Activated CD4-positive, alpha-beta memory T cell treated with anti-CD3 and anti-CD28 coated beads, Interleukin-2, amount 10 ng/mL, durations not matched to agents 7 days and 5 days (primary cell): Measurements from ENCODE around the gene BTG1. TPM values are rescaled to one million over a fixed set of nuclear protein-coding genes. Genes with fewer than 3 reads are reported as not detected.

Experiments
- CTCF ChIA-PET: fragments of 350-600 bp; sonication (Branson Sonifier 250); formaldehyde crosslinking; loops from one replicate; lab custom pipeline; 2021; ENCODE audit warnings: antibody characterized with exemption, inconsistent platforms; lab: Charles Lee
- POLR2A ChIA-PET: fragments of 350-600 bp; sonication (Branson Sonifier 250); formaldehyde crosslinking; loops from one replicate; lab custom pipeline; 2021; ENCODE audit warnings: antibody characterized with exemption; lab: Charles Lee
- DNase-seq: peaks from one replicate; pipeline ENCODE4 v3.0.0-alpha.2; 2020
- H3K27ac Mint-ChIP-seq: one replicate; pipeline ENCODE4 v1.8.0; 2021; ENCODE audit warnings: mild to moderate bottlenecking, mixed read lengths
- H3K27me3 Mint-ChIP-seq: one replicate; pipeline ENCODE4 v1.8.0; 2021; ENCODE audit warnings: mixed read lengths
- H3K36me3 Mint-ChIP-seq: one replicate; pipeline ENCODE4 v1.8.0; 2021; ENCODE audit warnings: low read depth, mixed read lengths
- H3K4me1 Mint-ChIP-seq: one replicate; pipeline ENCODE4 v1.8.0; 2021; ENCODE audit warnings: mixed read lengths
- H3K4me3 Mint-ChIP-seq: one replicate; pipeline ENCODE4 v1.8.0; 2021; ENCODE audit warnings: mild to moderate bottlenecking, mixed read lengths
- H3K9me3 Mint-ChIP-seq: one replicate; pipeline ENCODE4 v1.8.0; 2021; ENCODE audit warnings: mixed read lengths
- total RNA-seq, 2 experiments: library from RNA; stranded (reverse); gene quantifications; one replicate each; pipeline ENCODE4 v1.2.3, GENCODE V29; 2021

The BTG1 gene
- total RNA-seq, 2 experiments from 2014 or later, result 217 to 227 TPM

DNA sequence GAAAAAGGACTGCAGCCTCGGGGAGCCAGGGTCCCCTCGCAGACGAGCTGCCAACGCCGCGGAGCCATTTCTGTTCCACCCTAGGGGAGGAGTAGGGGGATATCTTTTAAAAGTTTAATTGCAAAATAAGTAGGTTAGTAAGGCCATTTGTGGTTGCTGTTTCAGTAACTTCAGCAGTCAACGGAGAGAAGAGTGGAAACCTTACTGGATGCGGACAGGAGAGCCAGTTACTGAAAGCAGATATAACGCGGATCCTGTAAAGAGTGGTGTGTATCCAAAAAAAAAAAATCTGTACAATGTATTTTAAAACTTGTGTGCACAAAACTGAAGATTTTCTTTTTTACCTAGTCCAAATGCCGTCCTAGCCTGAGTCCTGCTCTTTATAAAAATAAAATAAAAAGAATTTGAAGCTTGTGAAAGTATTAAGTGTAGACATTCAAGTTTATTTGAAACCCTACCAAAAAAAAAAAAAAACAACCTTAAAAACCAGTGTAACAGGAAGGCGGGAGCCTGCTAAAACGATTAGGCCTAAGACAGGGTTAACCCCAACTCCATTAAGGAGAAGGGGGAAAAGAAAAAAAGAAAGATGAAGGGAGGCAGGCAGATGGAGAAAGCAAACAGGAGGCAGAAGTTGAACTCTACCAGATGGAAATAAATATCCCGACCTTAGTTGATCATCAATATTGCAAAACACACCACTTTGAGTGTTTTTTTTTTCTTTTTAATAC lies 1.0 kb upstream of the BTG1 start:
- Mint-ChIP-seq H3K4me1 (peaks cover 27% of the 10 kb centered on the region), H3K9me3 (no peaks in the 10 kb centered on the region), H3K27me3 (no peaks in the 10 kb centered on the region), H3K4me3 (peak overlapping the region; percentile 99), H3K27ac (peak overlapping the region; percentile 98), H3K36me3 (peaks cover 53% of the 10 kb centered on the region)
- POLR2A ChIA-PET, result interaction anchor here (0.7 to 7.0 kb wide), 47 partner anchors 10 to 1295 kb away, joined by 3 to 397 read pairs (median 11); partner anchors contain the start of genes EEA1 and UBE2N
- CTCF ChIA-PET, result interaction anchor here (0.6 to 4.8 kb wide), 14 partner anchors 9 to 765 kb away, joined by 3 to 48 read pairs (median 12); no protein-coding TSS in a partner anchor
- DNase-seq, result no peak

- DNase-seq, result no peak
- Mint-ChIP-seq H3K27me3 (no peaks in the 10 kb centered on the region), H3K27ac (peak overlapping the region; percentile 98), H3K9me3 (no peaks in the 10 kb centered on the region), H3K36me3 (peaks cover 65% of the 10 kb centered on the region), H3K4me3 (peak overlapping the region; percentile 99), H3K4me1 (peaks cover 27% of the 10 kb centered on the region)
- CTCF ChIA-PET, result interaction anchor here (0.6 to 4.8 kb wide), 20 partner anchors 8 to 764 kb away, joined by 3 to 48 read pairs (median 9); no protein-coding TSS in a partner anchor
- POLR2A ChIA-PET, result interaction anchor here (0.6 to 7.0 kb wide), 77 partner anchors 9 to 1297 kb away, joined by 3 to 397 read pairs (median 6); partner anchors contain the start of genes EEA1 and UBE2N
These were observed 240 bp downstream of the BTG1 start for GRCh38 chr12:92145481-92145730.

- Mint-ChIP-seq H3K27me3 (no peaks in the 10 kb centered on the region), H3K4me1 (peaks cover 31% of the 10 kb centered on the region), H3K9me3 (no peaks in the 10 kb centered on the region)
These were observed 790 bp downstream of the BTG1 start for GRCh38 chr12:92144631-92145480.

DNA sequence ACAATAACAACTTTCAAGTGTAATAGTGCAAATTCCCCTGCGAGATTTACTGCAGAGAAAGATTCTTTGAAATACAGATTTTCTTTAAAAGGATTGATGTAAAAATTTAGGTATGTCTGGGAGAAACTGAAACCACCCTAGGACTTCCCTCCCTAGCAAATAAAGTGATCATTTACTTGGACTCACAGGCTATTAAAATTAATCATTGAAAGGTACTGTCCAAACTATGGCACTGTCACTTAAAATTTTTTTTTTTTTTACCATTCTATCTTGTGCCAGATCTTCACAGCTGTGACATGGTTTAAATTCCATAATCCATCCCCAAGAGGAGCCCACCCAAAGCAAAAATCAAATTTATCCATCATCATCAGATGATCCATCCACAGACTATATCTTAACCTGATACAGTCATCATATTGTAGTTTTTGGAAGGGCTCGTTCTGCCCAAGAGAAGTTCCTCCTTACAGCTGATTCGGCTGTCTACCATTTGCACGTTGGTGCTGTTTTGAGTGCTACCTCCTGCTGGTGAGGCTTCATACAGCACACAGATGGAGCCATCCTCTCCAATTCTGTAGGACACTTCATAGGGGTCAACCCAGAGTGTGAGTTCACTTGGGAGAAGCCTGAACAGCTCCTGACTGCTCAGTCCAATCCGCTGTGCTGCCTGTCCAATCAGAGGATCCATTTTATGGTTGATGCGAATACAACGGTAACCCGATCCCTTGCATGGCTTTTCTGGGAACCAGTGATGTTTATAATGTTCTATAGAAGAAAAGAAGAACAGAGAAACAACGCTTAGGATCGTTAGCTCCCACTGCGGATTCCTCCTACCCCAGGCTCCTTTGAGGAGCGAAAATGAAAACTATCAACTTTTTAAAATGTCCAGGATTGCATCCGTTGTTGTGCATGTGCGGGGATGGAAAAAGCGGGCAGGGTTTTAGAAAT lies 1.7 kb downstream of the BTG1 start:
- H3K9me3 Mint-ChIP-seq, result no peaks in the 10 kb centered on the region
- H3K4me1 Mint-ChIP-seq, result peaks cover 34% of the 10 kb centered on the region
- peaks cover 73% of the 10 kb centered on the region for H3K36me3 Mint-ChIP-seq
- peak overlapping the region; percentile 98 for H3K27ac Mint-ChIP-seq
- ChIA-PET POLR2A (interaction anchor here (0.7 to 7.0 kb wide), 43 partner anchors 10 to 762 kb away, joined by 3 to 397 read pairs (median 13); no protein-coding TSS in a partner anchor), CTCF (interaction anchor here (0.6 to 4.8 kb wide), 24 partner anchors 11 to 762 kb away, joined by 3 to 48 read pairs (median 4); no protein-coding TSS in a partner anchor)
- peak; percentile 81 for DNase-seq
- peak overlapping the region; percentile 99 for H3K4me3 Mint-ChIP-seq
- no peaks in the 10 kb centered on the region for H3K27me3 Mint-ChIP-seq

More at GRCh38 chr12:92144631-92145480, 790 bp downstream of the BTG1 start:
- Mint-ChIP-seq H3K36me3 (peaks cover 68% of the 10 kb centered on the region), H3K4me3 (peak overlapping the region; percentile 99), H3K27ac (peak overlapping the region; percentile 98)
- DNase-seq, result peak; percentile 67
- ChIA-PET CTCF (interaction anchor here (0.9 to 4.8 kb wide), 25 partner anchors 7 to 763 kb away, joined by 3 to 48 read pairs (median 8); no protein-coding TSS in a partner anchor), POLR2A (interaction anchor here (0.6 to 7.0 kb wide), 63 partner anchors 11 to 784 kb away, joined by 3 to 397 read pairs (median 8); partner anchors contain the start of gene EEA1)

GRCh38 chr12:92143258-92143657 lies 2.4 kb downstream of the BTG1 start:
- H3K4me1 Mint-ChIP-seq, result peaks cover 33% of the 10 kb centered on the region
- peak overlapping the region; percentile 99 for H3K4me3 Mint-ChIP-seq
- ChIA-PET POLR2A (interaction anchor here (0.9 to 7.0 kb wide), 22 partner anchors 9 to 761 kb away, joined by 3 to 397 read pairs (median 42); no protein-coding TSS in a partner anchor), CTCF (interaction anchor here (0.6 to 4.8 kb wide), 19 partner anchors 10 to 761 kb away, joined by 3 to 48 read pairs (median 4); no protein-coding TSS in a partner anchor)
- H3K27ac Mint-ChIP-seq, result peak overlapping the region; percentile 98
- no peaks in the 10 kb centered on the region for H3K27me3 Mint-ChIP-seq
- H3K36me3 Mint-ChIP-seq, result peaks cover 78% of the 10 kb centered on the region
- DNase-seq, result no peak
- H3K9me3 Mint-ChIP-seq, result no peaks in the 10 kb centered on the region

- Mint-ChIP-seq H3K4me1 (peaks cover 36% of the 10 kb centered on the region), H3K27ac (peak overlapping the region; percentile 98)
- DNase-seq, result no peak
These were observed 3.3 kb downstream of the BTG1 start for GRCh38 chr12:92142251-92142926.

DNA sequence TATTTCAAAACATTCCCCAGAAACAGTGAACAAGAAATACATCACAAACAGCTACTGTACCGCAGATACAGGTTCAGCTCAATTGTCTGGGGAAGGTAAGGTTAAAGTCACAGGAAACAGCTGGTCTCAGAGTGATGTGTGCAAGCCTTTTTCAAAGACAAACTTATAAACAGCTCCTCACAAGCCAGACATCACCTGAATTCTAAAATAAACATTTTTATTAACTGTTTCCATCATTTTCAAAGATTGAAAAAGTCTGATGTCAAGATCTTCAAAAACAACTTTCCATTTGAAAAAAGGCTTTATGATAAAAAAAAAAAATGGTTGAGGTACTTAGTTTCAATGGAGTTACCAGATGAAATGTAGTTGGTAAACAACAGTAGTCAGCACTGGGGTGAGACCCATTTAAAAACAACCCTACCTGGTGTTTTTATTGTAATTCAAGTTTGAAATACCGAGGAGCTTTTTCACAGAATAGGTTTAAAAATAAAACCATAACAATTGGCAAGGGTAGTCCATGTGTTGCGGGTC lies 4.0 kb downstream of the BTG1 start:
- Mint-ChIP-seq H3K36me3 (peaks cover 91% of the 10 kb centered on the region), H3K27me3 (no peaks in the 10 kb centered on the region), H3K4me3 (peak overlapping the region; percentile 99), H3K27ac (peak overlapping the region; percentile 98), H3K4me1 (peaks cover 37% of the 10 kb centered on the region), H3K9me3 (no peaks in the 10 kb centered on the region)
- no peak for DNase-seq
- ChIA-PET POLR2A (interaction anchor here (0.5 to 7.0 kb wide), 16 partner anchors 8 to 427 kb away, joined by 3 to 397 read pairs (median 6); no protein-coding TSS in a partner anchor), CTCF (interaction anchor here (0.8 to 1.5 kb wide), 4 partner anchors 9 to 760 kb away, joined by 3 to 7 read pairs (median 4); no protein-coding TSS in a partner anchor)

More at GRCh38 chr12:92142251-92142926, 3.3 kb downstream of the BTG1 start:
- Mint-ChIP-seq H3K4me3 (peak overlapping the region; percentile 99), H3K27me3 (no peaks in the 10 kb centered on the region), H3K9me3 (no peaks in the 10 kb centered on the region), H3K36me3 (peaks cover 84% of the 10 kb centered on the region)
- ChIA-PET POLR2A (interaction anchor here (1.1 to 7.0 kb wide), 10 partner anchors 8 to 427 kb away, joined by 3 to 397 read pairs (median 92); no protein-coding TSS in a partner anchor), CTCF (interaction anchor here (0.8 to 4.8 kb wide), 5 partner anchors 151 to 428 kb away, joined by 3 to 41 read pairs (median 5); no protein-coding TSS in a partner anchor)

GRCh38 chr12:92140896-92141536 lies 4.6 kb downstream of the BTG1 start:
- no peak for DNase-seq
- Mint-ChIP-seq H3K27ac (peak overlapping the region; percentile 98), H3K4me1 (peaks cover 39% of the 10 kb centered on the region), H3K36me3 (peaks cover 92% of the 10 kb centered on the region), H3K27me3 (no peaks in the 10 kb centered on the region), H3K9me3 (no peaks in the 10 kb centered on the region), H3K4me3 (peak overlapping the region; percentile 99)
- POLR2A ChIA-PET, result interaction anchor here (0.5 to 7.0 kb wide), 14 partner anchors 7 to 428 kb away, joined by 3 to 397 read pairs (median 7); no protein-coding TSS in a partner anchor
- CTCF ChIA-PET, result interaction anchor here (0.8 to 1.5 kb wide), 3 partner anchors 9 to 759 kb away, joined by 3 to 7 read pairs (median 6); no protein-coding TSS in a partner anchor

DNA sequence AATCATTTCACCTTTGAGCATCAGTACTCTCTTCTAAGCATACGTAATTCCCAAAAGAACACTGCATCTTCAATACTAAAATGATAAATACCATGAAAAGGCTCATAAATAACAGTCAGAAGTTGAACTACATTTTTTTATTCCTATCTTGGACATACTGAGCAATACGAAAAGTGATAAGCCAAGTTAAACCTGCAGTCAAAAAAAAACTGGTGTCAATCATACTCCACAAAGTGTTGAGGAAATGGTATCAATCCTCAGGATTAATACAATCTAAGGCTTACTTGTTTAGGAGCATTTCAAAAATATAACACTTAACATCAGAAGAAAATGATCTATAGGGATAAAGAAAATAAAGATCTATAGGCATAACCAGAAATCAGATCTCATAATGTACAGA lies 5.5 kb downstream of the BTG1 start:
- Mint-ChIP-seq H3K27ac (peak overlapping the region; percentile 98), H3K4me1 (peaks cover 46% of the 10 kb centered on the region), H3K27me3 (no peaks in the 10 kb centered on the region), H3K4me3 (peak overlapping the region; percentile 99), H3K9me3 (no peaks in the 10 kb centered on the region), H3K36me3 (peaks cover 94% of the 10 kb centered on the region)
- CTCF ChIA-PET, result no interaction called here
- DNase-seq, result no peak
- POLR2A ChIA-PET, result no interaction called here

DNA sequence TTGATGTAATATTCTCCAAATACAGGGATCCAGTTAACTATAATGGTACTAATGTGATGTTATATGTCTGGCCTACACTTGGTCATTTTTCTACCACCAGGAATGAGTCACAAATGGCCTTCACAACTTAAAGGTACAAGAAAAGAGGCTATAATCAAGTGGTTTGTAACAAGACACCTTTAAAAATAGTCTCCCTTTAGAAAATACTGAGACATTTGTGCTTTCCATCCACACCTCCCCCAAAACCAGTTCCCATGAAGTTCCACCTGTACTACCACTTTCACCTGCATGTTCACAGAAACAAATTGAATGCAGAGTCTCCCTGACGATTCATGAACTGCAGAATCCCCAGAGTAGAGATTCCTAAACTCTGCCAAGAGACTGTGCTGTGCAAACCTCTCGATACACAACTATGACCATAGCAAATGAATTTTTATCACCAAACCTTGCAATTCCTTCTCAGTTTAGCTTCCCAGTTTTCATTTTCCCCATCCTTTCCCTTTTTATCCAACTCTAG lies 6.0 kb downstream of the BTG1 start:
- POLR2A ChIA-PET, result no interaction called here
- CTCF ChIA-PET, result no interaction called here

More for the DNA sequence above, 6.0 kb downstream of the BTG1 start:
- H3K4me3 Mint-ChIP-seq, result peak overlapping the region; percentile 99
- peak overlapping the region; percentile 98 for H3K27ac Mint-ChIP-seq
- no peak for DNase-seq
- H3K36me3 Mint-ChIP-seq, result peaks cover 98% of the 10 kb centered on the region
- H3K27me3 Mint-ChIP-seq, result no peaks in the 10 kb centered on the region
- peaks cover 51% of the 10 kb centered on the region for H3K4me1 Mint-ChIP-seq
- no peaks in the 10 kb centered on the region for H3K9me3 Mint-ChIP-seq
